ENCODE data around the gene SLC24A3.

The SLC24A3 gene

GRCh38 chr20:19251506-19251905, 39.1 kb downstream of the SLC24A3 start (continued):
- TF ChIP-seq SP2 (tag by site-specific recombination; IDR thresholded peaks at IDR 0.05) (no peak), ZNF843 (tag by site-specific recombination; IDR thresholded peaks at IDR 0.05) (no peak), TCF7L2 (IDR thresholded peaks at IDR 0.05; ENCODE audit: borderline replicate concordance, low read depth, low read length) (no peak)

- Histone ChIP-seq H3K36me3 (ENCODE audit: control insufficient read depth in 2 of 2, insufficient read depth in 1 of 2, low read length in 2 of 2) (no peaks in the 10 kb centered on the region), H3K27ac (ENCODE audit: extremely low read depth, low read depth, low read length) (no peak overlapping the region), H3K4me1 (ENCODE audit: control insufficient read depth, insufficient read depth, low read length) (no peaks in the 10 kb centered on the region), H3K9me3 (ENCODE audit: control insufficient read depth, insufficient read depth, low read depth, low read length) (no peaks in the 10 kb centered on the region), H3K4me3 (ENCODE audit: low read depth, low read length) (no peak overlapping the region)
- CTCF ChIA-PET = no interaction called here
- TF ChIP-seq ZNF645 (tag by site-specific recombination; IDR thresholded peaks at IDR 0.05) (no peak), ZNF37A (tag by site-specific recombination; IDR thresholded peaks at IDR 0.05) (no peak), ZNF341 (tag by site-specific recombination; IDR thresholded peaks at IDR 0.05; ENCODE audit: low read depth) (no peak), KLF1 (tag by site-specific recombination; IDR thresholded peaks at IDR 0.05) (no peak), ZBTB11 (tag by site-specific recombination; conservative IDR thresholded peaks at IDR 0.05; ENCODE audit: low read depth) (no peak), ZNF629 (tag by site-specific recombination; IDR thresholded peaks at IDR 0.05) (no peak), ZNF830 (tag by site-specific recombination; IDR thresholded peaks at IDR 0.05; ENCODE audit: low read depth) (no peak), ZFHX2 (tag by site-specific recombination; conservative IDR thresholded peaks at IDR 0.05) (no peak), ZNF561 (tag by site-specific recombination; IDR thresholded peaks at IDR 0.05; ENCODE audit: borderline replicate concordance) (no peak), ZNF157 (tag by site-specific recombination; IDR thresholded peaks at IDR 0.05) (no peak), ZBTB6 (tag by site-specific recombination; IDR thresholded peaks at IDR 0.05) (no peak), ATF2 (tag by site-specific recombination; IDR thresholded peaks at IDR 0.05; ENCODE audit: low read depth) (no peak)
- POLR2A ChIA-PET = no interaction called here
Observed at GRCh38 chr20:19251958-19252357, 39.5 kb downstream of the SLC24A3 start.

GRCh38 chr20:19252451-19253120, 40.1 kb downstream of the SLC24A3 start:
- H3K4me3 ChIP-seq (ENCODE audit: low read depth, low read length) = no peak overlapping the region
- no peaks in the 10 kb centered on the region for H3K9me3 ChIP-seq (ENCODE audit: control insufficient read depth, insufficient read depth, low read depth, low read length)
- ChIA-PET CTCF (no interaction called here), POLR2A (no interaction called here)
- no peaks in the 10 kb centered on the region for H3K4me1 ChIP-seq (ENCODE audit: control insufficient read depth, insufficient read depth, low read length)
- no peak overlapping the region for H3K27ac ChIP-seq (ENCODE audit: extremely low read depth, low read depth, low read length)
- H3K36me3 ChIP-seq (ENCODE audit: control insufficient read depth in 2 of 2, insufficient read depth in 1 of 2, low read length in 2 of 2) = no peaks in the 10 kb centered on the region
- TF ChIP-seq ZNF747 (tag by site-specific recombination; IDR thresholded peaks at IDR 0.05) (no peak), ZNF223 (tag by site-specific recombination; IDR thresholded peaks at IDR 0.05) (no peak), ZNF558 (tag by site-specific recombination; IDR thresholded peaks at IDR 0.05) (no peak), ZNF426 (tag by site-specific recombination; IDR thresholded peaks at IDR 0.05) (no peak), ZSCAN16 (tag by site-specific recombination; IDR thresholded peaks at IDR 0.05) (no peak), ZNF654 (tag by site-specific recombination; IDR thresholded peaks at IDR 0.05; ENCODE audit: low read depth) (no peak), ZNF704 (tag by site-specific recombination; IDR thresholded peaks at IDR 0.05) (no peak), INSM2 (tag by site-specific recombination; IDR thresholded peaks at IDR 0.05) (no peak), ZBTB7A (tag by site-specific recombination; IDR thresholded peaks at IDR 0.05; ENCODE audit: low read depth) (no peak), ZNF138 (tag by site-specific recombination; IDR thresholded peaks at IDR 0.05; ENCODE audit: borderline replicate concordance) (no peak)
